ENCODE results near the gene RTL10.

DNA sequence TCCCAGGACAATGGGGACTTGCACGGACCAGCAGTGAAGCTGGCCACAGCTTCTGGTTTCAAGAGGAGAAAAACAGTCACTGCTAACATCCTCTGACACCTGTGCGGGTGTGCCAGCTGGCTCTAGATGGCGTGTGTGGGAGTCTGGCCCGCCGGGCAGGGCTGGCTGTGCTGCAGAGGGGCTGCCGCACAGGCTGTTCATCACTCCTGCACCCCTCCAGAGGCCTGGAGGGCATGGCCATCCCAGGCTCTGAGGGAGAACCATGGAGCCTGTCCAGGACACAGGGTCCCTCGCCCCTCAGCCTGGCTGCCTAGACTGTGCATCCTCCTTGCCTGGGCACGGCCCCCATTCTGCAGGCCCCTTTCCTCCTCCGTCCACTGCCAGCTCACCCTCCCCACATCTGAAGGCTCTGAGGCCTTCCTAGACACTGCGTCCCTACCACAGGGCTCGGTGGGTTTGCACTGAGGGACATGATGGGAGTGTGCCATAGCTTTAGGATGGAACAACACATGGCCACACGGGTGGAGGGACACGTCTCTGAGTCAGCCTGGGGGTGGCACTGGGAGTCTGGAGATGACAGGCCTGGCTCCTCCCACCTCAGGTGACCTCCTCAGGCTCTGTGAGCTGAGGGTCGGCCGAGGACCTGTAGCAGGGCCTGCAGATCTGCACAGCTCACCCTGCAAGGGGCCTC lies 42.1 kb upstream of the RTL10 start:
- TF ChIP-seq, protein P1, sequence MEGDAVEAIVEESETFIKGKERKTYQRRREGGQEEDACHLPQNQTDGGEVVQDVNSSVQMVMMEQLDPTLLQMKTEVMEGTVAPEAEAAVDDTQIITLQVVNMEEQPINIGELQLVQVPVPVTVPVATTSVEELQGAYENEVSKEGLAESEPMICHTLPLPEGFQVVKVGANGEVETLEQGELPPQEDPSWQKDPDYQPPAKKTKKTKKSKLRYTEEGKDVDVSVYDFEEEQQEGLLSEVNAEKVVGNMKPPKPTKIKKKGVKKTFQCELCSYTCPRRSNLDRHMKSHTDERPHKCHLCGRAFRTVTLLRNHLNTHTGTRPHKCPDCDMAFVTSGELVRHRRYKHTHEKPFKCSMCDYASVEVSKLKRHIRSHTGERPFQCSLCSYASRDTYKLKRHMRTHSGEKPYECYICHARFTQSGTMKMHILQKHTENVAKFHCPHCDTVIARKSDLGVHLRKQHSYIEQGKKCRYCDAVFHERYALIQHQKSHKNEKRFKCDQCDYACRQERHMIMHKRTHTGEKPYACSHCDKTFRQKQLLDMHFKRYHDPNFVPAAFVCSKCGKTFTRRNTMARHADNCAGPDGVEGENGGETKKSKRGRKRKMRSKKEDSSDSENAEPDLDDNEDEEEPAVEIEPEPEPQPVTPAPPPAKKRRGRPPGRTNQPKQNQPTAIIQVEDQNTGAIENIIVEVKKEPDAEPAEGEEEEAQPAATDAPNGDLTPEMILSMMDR (conservative IDR thresholded peaks at IDR 0.05; ENCODE audit: low read depth, low read length): no peak
- TF ChIP-seq EZH2 (IDR thresholded peaks at IDR 0.05; ENCODE audit: borderline replicate concordance, low read depth, low read length, poor library complexity, severe bottlenecking): no peak
